ENCODE measurements around the gene MET.
"Not testable (repeated sequence)": the region's sequence is repeated elsewhere in the genome, so short reads cannot be mapped to it uniquely, and the experiment has no call there.

Gene MET

DNA sequence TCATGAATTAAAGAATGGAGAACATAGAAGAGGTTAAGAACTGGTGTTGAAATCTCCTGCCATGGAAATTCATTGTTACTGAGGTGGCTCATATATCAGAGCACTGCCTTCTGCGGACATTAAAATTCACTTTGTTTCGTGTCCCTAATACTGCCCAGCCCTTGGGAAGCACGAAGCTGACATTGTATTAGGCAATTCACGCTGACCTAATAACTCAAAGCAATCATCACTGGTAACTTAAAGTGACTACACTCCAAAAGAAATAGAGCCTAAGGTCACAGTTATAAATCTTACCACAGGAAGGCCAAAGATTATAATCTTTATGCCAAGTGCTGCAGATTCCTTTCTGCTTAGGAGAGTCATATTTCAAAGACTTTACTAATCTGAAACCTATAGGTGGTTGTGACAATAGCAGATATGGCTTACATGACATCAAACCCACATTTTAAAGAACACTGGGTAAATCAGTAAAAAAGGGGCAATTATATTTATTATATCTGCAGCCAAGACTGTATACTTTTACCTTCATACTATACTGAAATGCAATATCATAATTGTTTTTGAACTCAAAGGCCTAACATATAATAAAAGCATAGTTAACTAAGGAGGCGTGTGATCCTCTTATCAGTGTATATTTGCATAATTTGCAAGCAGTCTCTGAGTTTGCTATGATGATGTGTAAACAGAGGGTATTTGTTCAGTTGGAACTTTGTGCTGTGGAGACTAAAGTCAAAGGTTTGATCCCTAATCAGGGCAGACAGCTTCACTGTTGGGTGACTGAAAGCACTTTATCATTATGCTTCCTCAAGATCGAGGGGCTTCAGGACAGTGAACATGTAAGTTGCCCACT lies 138.5 kb downstream of the MET start:
- peaks cover 0 to 30% (median 11%) of the 10 kb centered on the region in 5 donors for H3K4me1 ChIP-seq (ENCODE audit: control insufficient read depth in 5 of 5, insufficient read depth in 5 of 5, low read length in 5 of 5)
- H3K27ac ChIP-seq (ENCODE audit: low read depth, low read length), result peak overlapping the region; percentile 80
- no peaks in the 10 kb centered on the region for H3K36me3 ChIP-seq (ENCODE audit: control insufficient read depth in 5 of 5, insufficient read depth in 5 of 5, low read length in 5 of 5)

DNA sequence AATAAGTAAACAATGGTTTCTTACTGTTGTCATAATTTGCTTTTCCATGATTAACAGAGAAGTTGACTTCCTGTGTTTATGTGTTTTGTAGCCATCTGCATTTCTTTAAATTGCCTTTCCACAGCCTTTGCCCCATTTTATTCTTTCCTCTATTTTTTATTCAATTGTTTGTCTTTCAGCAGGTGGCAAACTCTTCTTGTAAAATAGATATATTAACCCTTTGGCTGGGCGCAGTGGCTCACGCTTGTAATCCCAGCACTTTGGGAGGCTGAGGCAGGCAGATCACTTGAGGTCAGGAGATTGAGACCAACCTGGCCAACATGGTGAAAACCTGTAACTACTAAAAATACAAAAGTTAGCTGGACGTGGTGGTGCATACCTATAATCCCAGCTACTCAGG lies 139.8 kb downstream of the MET start:
- Histone ChIP-seq H3K9ac (ENCODE audit: low read length in 5 of 5) (no peak overlapping the region), H3K4me3 (ENCODE audit: low read depth in 1 of 5, low read length in 5 of 5) (no peak overlapping the region), H3K4me1 (ENCODE audit: control insufficient read depth in 5 of 5, insufficient read depth in 5 of 5, low read length in 5 of 5) (peaks cover 0 to 29% (median 11%) of the 10 kb centered on the region in 5 donors), H3K27ac (ENCODE audit: low read depth, low read length) (no peak overlapping the region), H3K9me3 (ENCODE audit: control insufficient read depth in 5 of 5, low read length in 5 of 5) (no peaks in the 10 kb centered on the region), H3K27me3 (ENCODE audit: control insufficient read depth in 5 of 5, insufficient read depth in 4 of 5, low read length in 5 of 5) (no peaks in the 10 kb centered on the region), H3K36me3 (ENCODE audit: control insufficient read depth in 5 of 5, insufficient read depth in 5 of 5, low read length in 5 of 5) (no peaks in the 10 kb centered on the region)

More for the DNA sequence above, 138.5 kb downstream of the MET start:
- no peak overlapping the region for H3K4me3 ChIP-seq (ENCODE audit: low read depth in 1 of 5, low read length in 5 of 5)
- no peaks in the 10 kb centered on the region for H3K27me3 ChIP-seq (ENCODE audit: control insufficient read depth in 5 of 5, insufficient read depth in 4 of 5, low read length in 5 of 5)
- peak overlapping the region in 2 of 5 donors; percentile 11 to 65 for H3K9ac ChIP-seq (ENCODE audit: low read length in 5 of 5)
- no peaks in the 10 kb centered on the region for H3K9me3 ChIP-seq (ENCODE audit: control insufficient read depth in 5 of 5, low read length in 5 of 5)

DNA sequence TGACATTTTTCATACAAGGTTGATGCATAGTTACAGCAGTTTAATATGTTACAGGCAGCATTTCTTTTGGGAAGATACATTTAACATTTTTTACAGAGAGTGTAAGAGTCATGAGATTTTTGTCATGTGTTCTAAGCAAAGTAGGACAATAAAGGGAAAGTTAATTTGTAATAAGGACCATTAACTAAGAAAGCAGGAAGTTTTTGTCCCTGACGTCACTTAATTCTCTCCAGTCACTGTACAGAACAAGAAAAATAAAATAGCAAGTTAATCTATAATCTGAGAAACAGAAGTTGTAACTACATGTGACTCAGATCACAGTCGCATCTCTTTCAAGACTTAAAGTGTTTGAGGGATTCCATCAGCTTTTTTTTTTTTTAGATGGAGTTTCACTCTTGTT lies 140.9 kb downstream of the MET start:
- peak overlapping the region; percentile 2 for H3K27ac ChIP-seq (ENCODE audit: low read depth, low read length)
- peaks cover 0 to 29% (median 11%) of the 10 kb centered on the region in 5 donors for H3K4me1 ChIP-seq (ENCODE audit: control insufficient read depth in 5 of 5, insufficient read depth in 5 of 5, low read length in 5 of 5)
- no peak overlapping the region for H3K4me3 ChIP-seq (ENCODE audit: low read depth in 1 of 5, low read length in 5 of 5)
- H3K9ac ChIP-seq (ENCODE audit: low read length in 5 of 5), result no peak overlapping the region
- no peaks in the 10 kb centered on the region for H3K9me3 ChIP-seq (ENCODE audit: control insufficient read depth in 5 of 5, low read length in 5 of 5)
- no peaks in the 10 kb centered on the region for H3K27me3 ChIP-seq (ENCODE audit: control insufficient read depth in 5 of 5, insufficient read depth in 4 of 5, low read length in 5 of 5)
- no peaks in the 10 kb centered on the region for H3K36me3 ChIP-seq (ENCODE audit: control insufficient read depth in 5 of 5, insufficient read depth in 5 of 5, low read length in 5 of 5)

DNA sequence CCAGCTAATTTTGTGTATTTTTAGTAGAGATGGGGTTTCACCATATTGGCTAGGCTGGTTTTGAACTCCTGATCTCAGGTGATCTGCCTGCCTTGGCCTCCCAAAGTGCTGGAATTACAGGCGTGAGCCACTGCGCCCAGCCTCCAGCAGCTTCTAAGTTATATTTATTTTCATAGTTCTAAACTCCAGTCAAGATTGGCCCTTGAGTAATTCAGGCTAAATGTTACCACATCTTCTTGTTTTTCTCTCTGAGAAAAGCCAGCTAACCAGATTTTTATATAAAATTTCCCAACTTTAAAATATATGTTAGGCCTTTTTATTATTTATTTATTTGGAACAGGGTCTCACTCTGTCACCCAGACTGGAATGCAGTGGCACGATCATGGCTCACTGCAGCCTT lies 141.4 kb downstream of the MET start:
- H3K27ac ChIP-seq (ENCODE audit: low read depth, low read length), result peak overlapping the region; percentile 26
- not testable (repeated sequence) for H3K27me3 ChIP-seq (ENCODE audit: control insufficient read depth in 5 of 5, insufficient read depth in 4 of 5, low read length in 5 of 5); H3K9me3 ChIP-seq (ENCODE audit: control insufficient read depth in 5 of 5, low read length in 5 of 5); H3K4me3 ChIP-seq (ENCODE audit: low read depth in 1 of 5, low read length in 5 of 5); H3K9ac ChIP-seq (ENCODE audit: low read length in 5 of 5); H3K36me3 ChIP-seq (ENCODE audit: control insufficient read depth in 5 of 5, insufficient read depth in 5 of 5, low read length in 5 of 5)
- H3K4me1 ChIP-seq (ENCODE audit: control insufficient read depth in 5 of 5, insufficient read depth in 5 of 5, low read length in 5 of 5), result peaks cover 0 to 29% (median 11%) of the 10 kb centered on the region in 5 donors

DNA sequence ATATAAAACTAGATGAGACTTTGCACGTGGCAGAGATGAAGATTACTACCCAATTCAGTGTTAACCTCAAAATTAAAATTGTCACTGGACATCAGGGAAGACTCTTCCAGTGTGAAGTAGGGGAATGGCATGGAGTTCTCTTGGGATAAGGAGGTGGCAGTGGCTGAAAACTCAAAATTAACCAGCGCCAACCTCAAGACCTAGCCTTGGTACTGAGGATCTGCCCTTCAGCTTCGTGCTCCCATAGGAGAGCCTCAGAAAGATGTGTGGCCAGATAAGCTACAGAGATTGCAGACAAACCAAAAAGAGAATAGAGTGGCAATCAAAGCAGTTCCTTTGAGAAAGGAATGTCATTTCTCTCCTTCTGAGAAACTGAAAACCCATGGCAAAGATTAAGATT lies 143.0 kb downstream of the MET start:
- Histone ChIP-seq H3K27ac (ENCODE audit: low read depth, low read length) (no peak overlapping the region), H3K4me3 (ENCODE audit: low read depth in 1 of 5, low read length in 5 of 5) (no peak overlapping the region), H3K9me3 (ENCODE audit: control insufficient read depth in 5 of 5, low read length in 5 of 5) (no peaks in the 10 kb centered on the region), H3K9ac (ENCODE audit: low read length in 5 of 5) (no peak overlapping the region), H3K27me3 (ENCODE audit: control insufficient read depth in 5 of 5, insufficient read depth in 4 of 5, low read length in 5 of 5) (no peaks in the 10 kb centered on the region), H3K36me3 (ENCODE audit: control insufficient read depth in 5 of 5, insufficient read depth in 5 of 5, low read length in 5 of 5) (no peaks in the 10 kb centered on the region), H3K4me1 (ENCODE audit: control insufficient read depth in 5 of 5, insufficient read depth in 5 of 5, low read length in 5 of 5) (peaks cover 0 to 21% (median 8%) of the 10 kb centered on the region in 5 donors)

DNA sequence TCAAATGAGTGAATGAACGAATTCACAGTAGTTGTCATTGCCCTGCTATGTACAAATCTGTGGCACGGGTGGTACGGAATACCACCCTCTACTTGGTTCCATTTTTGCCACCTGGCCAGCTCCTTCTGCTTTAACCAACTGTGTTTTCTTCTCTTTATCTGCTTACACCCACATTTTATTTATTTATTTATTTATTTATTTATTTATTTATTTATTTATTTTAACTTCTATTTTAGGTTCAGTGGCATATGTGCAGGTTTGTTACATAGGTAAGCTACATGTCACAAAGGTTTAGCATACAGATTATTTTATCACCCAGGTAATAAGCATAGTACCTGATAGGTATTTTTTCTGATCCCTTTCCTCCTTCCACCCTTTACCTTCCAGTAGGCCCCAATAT lies 148.2 kb downstream of the MET start:
- H3K27ac ChIP-seq (ENCODE audit: low read depth, low read length), result no peak overlapping the region
- no peaks in the 10 kb centered on the region for H3K36me3 ChIP-seq (ENCODE audit: control insufficient read depth in 5 of 5, insufficient read depth in 5 of 5, low read length in 5 of 5)
- H3K27me3 ChIP-seq (ENCODE audit: control insufficient read depth in 5 of 5, insufficient read depth in 4 of 5, low read length in 5 of 5), result no peaks in the 10 kb centered on the region
- no peaks in the 10 kb centered on the region for H3K9me3 ChIP-seq (ENCODE audit: control insufficient read depth in 5 of 5, low read length in 5 of 5)
- H3K4me3 ChIP-seq (ENCODE audit: low read depth in 1 of 5, low read length in 5 of 5), result no peak overlapping the region
- no peak overlapping the region for H3K9ac ChIP-seq (ENCODE audit: low read length in 5 of 5)
- H3K4me1 ChIP-seq (ENCODE audit: control insufficient read depth in 5 of 5, insufficient read depth in 5 of 5, low read length in 5 of 5), result peaks cover 0 to 2% (median 0%) of the 10 kb centered on the region in 5 donors

DNA sequence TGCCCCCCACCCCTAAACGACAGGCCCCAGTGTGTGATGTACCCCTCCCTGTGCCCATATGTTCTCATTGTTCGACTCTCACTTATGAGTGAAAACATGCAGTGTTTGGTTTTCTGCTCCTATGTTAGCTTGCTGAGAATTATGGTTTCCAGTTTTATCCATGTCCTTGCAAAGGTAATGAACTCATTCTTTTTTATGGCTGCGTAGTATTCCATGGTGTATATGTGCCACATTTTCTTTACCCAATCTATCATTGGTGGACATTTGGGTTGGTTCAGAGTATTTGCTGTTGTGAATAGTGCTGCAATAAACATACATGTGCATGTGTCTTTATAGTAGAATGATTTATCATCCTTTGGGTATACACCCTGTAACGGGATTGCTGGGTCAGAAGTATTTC lies 149.7 kb downstream of the MET start:
- H3K27me3 ChIP-seq (ENCODE audit: control insufficient read depth in 5 of 5, insufficient read depth in 4 of 5, low read length in 5 of 5); H3K27ac ChIP-seq (ENCODE audit: low read depth, low read length); H3K9ac ChIP-seq (ENCODE audit: low read length in 5 of 5); H3K4me3 ChIP-seq (ENCODE audit: low read depth in 1 of 5, low read length in 5 of 5); H3K36me3 ChIP-seq (ENCODE audit: control insufficient read depth in 5 of 5, insufficient read depth in 5 of 5, low read length in 5 of 5); H3K4me1 ChIP-seq (ENCODE audit: control insufficient read depth in 5 of 5, insufficient read depth in 5 of 5, low read length in 5 of 5); H3K9me3 ChIP-seq (ENCODE audit: control insufficient read depth in 5 of 5, low read length in 5 of 5): not testable (repeated sequence)

DNA sequence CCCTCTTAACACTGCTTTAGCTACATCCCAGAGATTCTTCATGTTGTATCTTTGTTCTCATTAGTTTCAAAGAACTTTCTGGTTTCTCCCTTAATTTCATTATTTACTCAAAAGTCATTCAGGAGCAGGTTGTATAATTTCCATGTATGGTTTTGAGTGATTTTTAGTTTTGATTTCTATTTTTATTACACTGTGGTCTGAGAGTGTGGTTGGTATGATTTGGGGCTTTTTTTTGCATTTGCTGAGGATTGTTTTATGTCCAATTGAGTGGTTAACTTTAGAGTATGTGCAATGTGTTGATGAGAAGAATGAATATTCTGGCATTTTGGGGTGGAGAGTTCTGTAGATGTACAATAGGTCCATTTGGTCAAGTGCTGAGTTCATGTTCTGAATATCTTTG lies 152.5 kb downstream of the MET start:
- Histone ChIP-seq H3K9ac (ENCODE audit: low read length in 5 of 5) (no peak overlapping the region), H3K27me3 (ENCODE audit: control insufficient read depth in 5 of 5, insufficient read depth in 4 of 5, low read length in 5 of 5) (peaks cover 0 to 4% (median 0%) of the 10 kb centered on the region in 5 donors), H3K9me3 (ENCODE audit: control insufficient read depth in 5 of 5, low read length in 5 of 5) (no peaks in the 10 kb centered on the region), H3K27ac (ENCODE audit: low read depth, low read length) (no peak overlapping the region), H3K36me3 (ENCODE audit: control insufficient read depth in 5 of 5, insufficient read depth in 5 of 5, low read length in 5 of 5) (no peaks in the 10 kb centered on the region), H3K4me3 (ENCODE audit: low read depth in 1 of 5, low read length in 5 of 5) (no peak overlapping the region), H3K4me1 (ENCODE audit: control insufficient read depth in 5 of 5, insufficient read depth in 5 of 5, low read length in 5 of 5) (no peaks in the 10 kb centered on the region)

DNA sequence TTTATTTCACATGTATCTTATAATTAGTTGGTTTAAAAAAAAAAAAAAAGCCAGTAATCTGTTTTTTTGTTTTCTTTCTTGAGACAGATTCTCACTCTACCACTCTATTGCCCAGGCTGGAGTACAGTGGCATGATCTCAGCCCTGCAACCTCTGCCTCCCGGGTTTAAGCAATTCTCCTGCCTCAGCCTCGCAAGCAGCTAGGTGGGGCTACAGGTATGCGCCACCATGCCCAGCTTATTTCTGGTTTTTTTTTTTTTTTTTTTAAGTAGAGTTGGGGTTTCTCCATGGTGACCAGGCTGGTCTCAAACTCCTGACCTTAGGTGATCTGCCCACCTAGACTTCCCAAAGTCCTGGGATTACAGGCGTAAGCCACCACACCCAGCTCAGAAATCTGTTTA lies 156.3 kb downstream of the MET start:
- Histone ChIP-seq H3K36me3 (ENCODE audit: control insufficient read depth in 5 of 5, insufficient read depth in 5 of 5, low read length in 5 of 5) (no peaks in the 10 kb centered on the region), H3K4me1 (ENCODE audit: control insufficient read depth in 5 of 5, insufficient read depth in 5 of 5, low read length in 5 of 5) (no peaks in the 10 kb centered on the region), H3K9ac (ENCODE audit: low read length in 5 of 5) (no peak overlapping the region), H3K27ac (ENCODE audit: low read depth, low read length) (no peak overlapping the region), H3K27me3 (ENCODE audit: control insufficient read depth in 5 of 5, insufficient read depth in 4 of 5, low read length in 5 of 5) (peaks cover 0 to 4% (median 0%) of the 10 kb centered on the region in 5 donors), H3K4me3 (ENCODE audit: low read depth in 1 of 5, low read length in 5 of 5) (no peak overlapping the region), H3K9me3 (ENCODE audit: control insufficient read depth in 5 of 5, low read length in 5 of 5) (no peaks in the 10 kb centered on the region)

DNA sequence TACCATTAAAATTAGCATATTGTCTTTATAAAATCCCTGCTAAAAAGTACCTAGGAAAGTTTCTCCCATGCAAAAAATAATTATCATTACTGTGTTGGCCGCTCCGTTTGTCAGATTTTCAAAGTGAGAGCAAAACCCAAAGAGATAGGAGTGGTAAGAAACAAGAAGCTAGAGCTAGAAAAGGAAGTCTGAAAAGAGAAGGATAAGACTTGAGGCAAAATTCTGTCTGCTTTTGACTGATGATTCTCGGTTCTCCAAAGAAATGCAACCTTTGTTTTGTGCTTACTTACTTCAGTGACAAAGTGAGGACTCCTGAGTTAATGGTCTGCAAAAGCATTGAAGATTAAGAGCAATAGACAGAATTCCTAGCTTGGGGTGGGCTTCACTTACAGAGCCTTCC lies 157.0 kb downstream of the MET start:
- H3K27me3 ChIP-seq (ENCODE audit: control insufficient read depth in 5 of 5, insufficient read depth in 4 of 5, low read length in 5 of 5), result peaks cover 0 to 4% (median 0%) of the 10 kb centered on the region in 5 donors
- H3K9me3 ChIP-seq (ENCODE audit: control insufficient read depth in 5 of 5, low read length in 5 of 5), result no peaks in the 10 kb centered on the region
- no peak overlapping the region for H3K27ac ChIP-seq (ENCODE audit: low read depth, low read length)
- H3K4me3 ChIP-seq (ENCODE audit: low read depth in 1 of 5, low read length in 5 of 5), result no peak overlapping the region
- H3K9ac ChIP-seq (ENCODE audit: low read length in 5 of 5), result no peak overlapping the region
- no peaks in the 10 kb centered on the region for H3K36me3 ChIP-seq (ENCODE audit: control insufficient read depth in 5 of 5, insufficient read depth in 5 of 5, low read length in 5 of 5)
- no peaks in the 10 kb centered on the region for H3K4me1 ChIP-seq (ENCODE audit: control insufficient read depth in 5 of 5, insufficient read depth in 5 of 5, low read length in 5 of 5)
